GM12892 (cell line): ENCODE measurements around the gene STAU1.

Experiments
- POLR2A ChIP-seq: IDR thresholded peaks from 2 replicates; pipeline ENCODE4 v1.6.1; 2011; ENCODE audit warnings: low read depth, low read length, control low read depth
- TAF1 ChIP-seq: IDR thresholded peaks from 2 replicates; pipeline ENCODE4 v1.6.1; 2011; ENCODE audit warnings: low read depth, mild to moderate bottlenecking, control low read depth, low read length, borderline replicate concordance

DNA sequence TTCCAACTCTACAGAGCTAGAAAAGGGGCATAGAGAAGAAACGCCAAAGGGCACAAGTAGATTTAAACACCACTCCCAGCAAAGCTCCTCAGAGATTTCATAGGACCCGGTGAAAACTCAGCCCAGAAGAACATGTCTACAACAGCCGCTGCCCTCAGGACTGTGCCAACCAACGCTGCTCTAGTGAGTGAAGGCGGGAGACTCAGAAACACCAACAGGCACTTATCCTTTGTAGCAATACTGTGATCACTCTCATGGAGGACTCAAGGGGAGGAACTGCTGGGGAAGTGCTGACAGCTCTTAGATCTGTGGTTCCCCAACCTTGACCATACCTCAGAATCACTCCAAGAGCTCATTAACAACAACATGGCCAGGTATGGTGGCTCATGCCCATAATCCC, 39.5 kb downstream of the STAU1 start:
- no peak for TF ChIP-seq POLR2A
- TF ChIP-seq TAF1 = no peak
